HepG2 (cell line): ENCODE data around the gene INO80B. TPM values are rescaled to one million over a fixed set of nuclear protein-coding genes. Genes with fewer than 3 reads are reported as not detected.

ENCODE experiments used
- NKX3-1 ChIP-seq: sonication (generic); formaldehyde crosslinking; IDR thresholded peaks from 2 replicates; pipeline ENCODE4 v1.5.0; 2020; ENCODE audit warnings: missing genetic modification reagents
- PAF1 ChIP-seq: IDR thresholded peaks from 2 replicates; pipeline ENCODE4 v1.6.1; 2016; ENCODE audit warnings: missing genetic modification reagents, missing compliant biosample characterization
- SALL2 ChIP-seq: sonication (generic); formaldehyde crosslinking; IDR thresholded peaks from 2 replicates; pipeline ENCODE4 v1.8.1; 2023; ENCODE audit warnings: mild to moderate bottlenecking, missing genetic modification reagents, inconsistent platforms
- SP140L ChIP-seq: sonication (generic); formaldehyde crosslinking; IDR thresholded peaks from 2 replicates; pipeline ENCODE4 v1.4.0; 2020; ENCODE audit warnings: missing genetic modification reagents, borderline replicate concordance
- YEATS4 ChIP-seq: sonication (generic); formaldehyde crosslinking; IDR thresholded peaks from 2 replicates; pipeline ENCODE4 v1.4.0; 2020; ENCODE audit warnings: missing genetic modification reagents, borderline replicate concordance
- ZNF530 ChIP-seq: sonication (generic); formaldehyde crosslinking; IDR thresholded peaks from 2 replicates; pipeline ENCODE4 v1.5.0; 2020; ENCODE audit warnings: low read depth, mild to moderate bottlenecking, missing genetic modification reagents
- ZNF589 ChIP-seq: sonication (generic); formaldehyde crosslinking; conservative IDR thresholded peaks from 2 replicates; pipeline ENCODE4 v1.8.0; 2022; ENCODE audit warnings: mild to moderate bottlenecking, moderate library complexity, missing genetic modification reagents
- ZSCAN9 ChIP-seq: IDR thresholded peaks from 2 replicates; pipeline ENCODE4 v1.6.1; 2016; ENCODE audit warnings: borderline replicate concordance
- polyA plus RNA-seq, 8 experiments: library from polyadenylated mRNA; depleted of rRNA in 3 of 8; stranded (reverse) in 7 of 8; unstranded in 1 of 8; fragments of >200 nt; fragmentation: Illumina TruSeq in 4 of 8; extraction: Trizol in 4 of 8; gene quantifications; 2 replicates each; pipeline versions ENCODE4 v1.2.1 to v1.2.3, GENCODE V29; 2011 to 2016; ENCODE audit warnings: low read depth in 4 of 8, missing spikeins in 1 of 8, mixed read lengths in 1 of 8; ENCODE audit not compliant: insufficient read depth in 1 of 8
- total RNA-seq, 5 experiments: library from RNA; depleted of rRNA; stranded (reverse); fragments of >200 nt; fragmentation: Illumina TruSeq; extraction: Trizol; gene quantifications; 2 replicates each; pipeline ENCODE4 v1.2.3, GENCODE V29; 2016; ENCODE audit warnings: low read depth in 1 of 5
- TF ChIP-seq, protein P1 (sequence below): sonication (generic); formaldehyde crosslinking; IDR thresholded peaks from 2 replicates; pipeline ENCODE4 v1.5.1; 2020; ENCODE audit warnings: mild to moderate bottlenecking, missing genetic modification reagents, borderline replicate concordance
- TF ChIP-seq, protein P2 (sequence below): sonication (generic); formaldehyde crosslinking; conservative IDR thresholded peaks from 2 replicates; pipeline ENCODE4 v1.4.0; 2020; ENCODE audit warnings: mild to moderate bottlenecking, missing genetic modification reagents, moderate library complexity
- TF ChIP-seq, protein P3 (sequence below): IDR thresholded peaks from 2 replicates; pipeline ENCODE4 v1.6.1; 2016; ENCODE audit warnings: low read depth, missing genetic modification reagents, missing compliant biosample characterization
- TF ChIP-seq, protein P4 (sequence below): IDR thresholded peaks from 2 replicates; pipeline ENCODE4 v1.6.1; 2012; ENCODE audit warnings: inconsistent platforms
- TF ChIP-seq, protein P5 (sequence below): sonication (generic); formaldehyde crosslinking; IDR thresholded peaks from 2 replicates; pipeline ENCODE4 v1.4.0; 2020; ENCODE audit warnings: mild to moderate bottlenecking, missing genetic modification reagents

Gene INO80B
- total and polyA plus RNA-seq, 2 of the 13 experiments (the other 11 are each of a cell fraction or from before 2014, with no cell fraction given): 6.2 to 14.5 TPM

DNA sequence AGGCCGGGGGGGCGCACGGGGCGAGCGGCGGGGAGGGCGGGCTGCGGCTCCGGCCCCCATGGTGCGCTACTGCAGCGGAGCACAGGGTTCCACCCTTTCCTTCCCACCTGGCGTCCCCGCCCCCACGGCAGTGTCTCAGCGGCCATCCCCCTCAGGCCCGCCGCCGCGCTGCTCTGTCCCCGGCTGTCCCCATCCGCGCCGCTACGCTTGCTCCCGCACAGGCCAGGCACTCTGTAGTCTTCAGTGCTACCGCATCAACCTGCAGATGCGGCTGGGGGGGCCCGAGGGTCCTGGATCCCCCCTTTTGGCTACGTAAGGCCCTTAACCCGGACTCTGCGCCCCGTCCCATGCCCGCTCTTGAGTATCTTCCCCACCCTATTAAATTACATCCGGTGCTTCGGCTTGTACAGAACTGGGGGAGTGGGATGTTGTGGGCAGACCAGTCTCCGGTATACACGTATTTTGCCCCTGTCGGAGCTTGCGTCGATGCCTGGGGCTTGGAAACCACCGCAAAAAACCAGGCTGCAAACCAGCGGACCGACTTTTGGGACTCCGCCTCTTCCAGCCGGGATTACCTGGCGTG lies 2.8 kb downstream of the INO80B start (continued):
- TF ChIP-seq PAF1 (CRISPR knock-in tag) (0 out of 2 replicates have a peak, but pooled peaks have one; percentile 72), ZNF530 (CRISPR knock-in tag) (no peak), ZNF589 (CRISPR knock-in tag) (peak; percentile 89), SP140L (no peak), NKX3-1 (peak; percentile 66; the same call in 1 of the 2 replicates), ZSCAN9 (CRISPR knock-in tag) (peak; percentile 76), SALL2 (CRISPR knock-in tag) (peak; percentile 75), YEATS4 (CRISPR knock-in tag) (peak; percentile 82)
- TF ChIP-seq, protein P1, sequence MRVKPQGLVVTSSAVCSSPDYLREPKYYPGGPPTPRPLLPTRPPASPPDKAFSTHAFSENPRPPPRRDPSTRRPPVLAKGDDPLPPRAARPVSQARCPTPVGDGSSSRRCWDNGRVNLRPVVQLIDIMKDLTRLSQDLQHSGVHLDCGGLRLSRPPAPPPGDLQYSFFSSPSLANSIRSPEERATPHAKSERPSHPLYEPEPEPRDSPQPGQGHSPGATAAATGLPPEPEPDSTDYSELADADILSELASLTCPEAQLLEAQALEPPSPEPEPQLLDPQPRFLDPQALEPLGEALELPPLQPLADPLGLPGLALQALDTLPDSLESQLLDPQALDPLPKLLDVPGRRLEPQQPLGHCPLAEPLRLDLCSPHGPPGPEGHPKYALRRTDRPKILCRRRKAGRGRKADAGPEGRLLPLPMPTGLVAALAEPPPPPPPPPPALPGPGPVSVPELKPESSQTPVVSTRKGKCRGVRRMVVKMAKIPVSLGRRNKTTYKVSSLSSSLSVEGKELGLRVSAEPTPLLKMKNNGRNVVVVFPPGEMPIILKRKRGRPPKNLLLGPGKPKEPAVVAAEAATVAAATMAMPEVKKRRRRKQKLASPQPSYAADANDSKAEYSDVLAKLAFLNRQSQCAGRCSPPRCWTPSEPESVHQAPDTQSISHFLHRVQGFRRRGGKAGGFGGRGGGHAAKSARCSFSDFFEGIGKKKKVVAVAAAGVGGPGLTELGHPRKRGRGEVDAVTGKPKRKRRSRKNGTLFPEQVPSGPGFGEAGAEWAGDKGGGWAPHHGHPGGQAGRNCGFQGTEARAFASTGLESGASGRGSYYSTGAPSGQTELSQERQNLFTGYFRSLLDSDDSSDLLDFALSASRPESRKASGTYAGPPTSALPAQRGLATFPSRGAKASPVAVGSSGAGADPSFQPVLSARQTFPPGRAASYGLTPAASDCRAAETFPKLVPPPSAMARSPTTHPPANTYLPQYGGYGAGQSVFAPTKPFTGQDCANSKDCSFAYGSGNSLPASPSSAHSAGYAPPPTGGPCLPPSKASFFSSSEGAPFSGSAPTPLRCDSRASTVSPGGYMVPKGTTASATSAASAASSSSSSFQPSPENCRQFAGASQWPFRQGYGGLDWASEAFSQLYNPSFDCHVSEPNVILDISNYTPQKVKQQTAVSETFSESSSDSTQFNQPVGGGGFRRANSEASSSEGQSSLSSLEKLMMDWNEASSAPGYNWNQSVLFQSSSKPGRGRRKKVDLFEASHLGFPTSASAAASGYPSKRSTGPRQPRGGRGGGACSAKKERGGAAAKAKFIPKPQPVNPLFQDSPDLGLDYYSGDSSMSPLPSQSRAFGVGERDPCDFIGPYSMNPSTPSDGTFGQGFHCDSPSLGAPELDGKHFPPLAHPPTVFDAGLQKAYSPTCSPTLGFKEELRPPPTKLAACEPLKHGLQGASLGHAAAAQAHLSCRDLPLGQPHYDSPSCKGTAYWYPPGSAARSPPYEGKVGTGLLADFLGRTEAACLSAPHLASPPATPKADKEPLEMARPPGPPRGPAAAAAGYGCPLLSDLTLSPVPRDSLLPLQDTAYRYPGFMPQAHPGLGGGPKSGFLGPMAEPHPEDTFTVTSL: peak; percentile 50; the same call in 1 of the 2 replicates
- TF ChIP-seq, protein P2, sequence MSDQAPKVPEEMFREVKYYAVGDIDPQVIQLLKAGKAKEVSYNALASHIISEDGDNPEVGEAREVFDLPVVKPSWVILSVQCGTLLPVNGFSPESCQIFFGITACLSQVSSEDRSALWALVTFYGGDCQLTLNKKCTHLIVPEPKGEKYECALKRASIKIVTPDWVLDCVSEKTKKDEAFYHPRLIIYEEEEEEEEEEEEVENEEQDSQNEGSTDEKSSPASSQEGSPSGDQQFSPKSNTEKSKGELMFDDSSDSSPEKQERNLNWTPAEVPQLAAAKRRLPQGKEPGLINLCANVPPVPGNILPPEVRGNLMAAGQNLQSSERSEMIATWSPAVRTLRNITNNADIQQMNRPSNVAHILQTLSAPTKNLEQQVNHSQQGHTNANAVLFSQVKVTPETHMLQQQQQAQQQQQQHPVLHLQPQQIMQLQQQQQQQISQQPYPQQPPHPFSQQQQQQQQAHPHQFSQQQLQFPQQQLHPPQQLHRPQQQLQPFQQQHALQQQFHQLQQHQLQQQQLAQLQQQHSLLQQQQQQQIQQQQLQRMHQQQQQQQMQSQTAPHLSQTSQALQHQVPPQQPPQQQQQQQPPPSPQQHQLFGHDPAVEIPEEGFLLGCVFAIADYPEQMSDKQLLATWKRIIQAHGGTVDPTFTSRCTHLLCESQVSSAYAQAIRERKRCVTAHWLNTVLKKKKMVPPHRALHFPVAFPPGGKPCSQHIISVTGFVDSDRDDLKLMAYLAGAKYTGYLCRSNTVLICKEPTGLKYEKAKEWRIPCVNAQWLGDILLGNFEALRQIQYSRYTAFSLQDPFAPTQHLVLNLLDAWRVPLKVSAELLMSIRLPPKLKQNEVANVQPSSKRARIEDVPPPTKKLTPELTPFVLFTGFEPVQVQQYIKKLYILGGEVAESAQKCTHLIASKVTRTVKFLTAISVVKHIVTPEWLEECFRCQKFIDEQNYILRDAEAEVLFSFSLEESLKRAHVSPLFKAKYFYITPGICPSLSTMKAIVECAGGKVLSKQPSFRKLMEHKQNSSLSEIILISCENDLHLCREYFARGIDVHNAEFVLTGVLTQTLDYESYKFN (CRISPR knock-in tag): peak; percentile 56; the same call in 1 of the 2 replicates
- TF ChIP-seq, protein P3, sequence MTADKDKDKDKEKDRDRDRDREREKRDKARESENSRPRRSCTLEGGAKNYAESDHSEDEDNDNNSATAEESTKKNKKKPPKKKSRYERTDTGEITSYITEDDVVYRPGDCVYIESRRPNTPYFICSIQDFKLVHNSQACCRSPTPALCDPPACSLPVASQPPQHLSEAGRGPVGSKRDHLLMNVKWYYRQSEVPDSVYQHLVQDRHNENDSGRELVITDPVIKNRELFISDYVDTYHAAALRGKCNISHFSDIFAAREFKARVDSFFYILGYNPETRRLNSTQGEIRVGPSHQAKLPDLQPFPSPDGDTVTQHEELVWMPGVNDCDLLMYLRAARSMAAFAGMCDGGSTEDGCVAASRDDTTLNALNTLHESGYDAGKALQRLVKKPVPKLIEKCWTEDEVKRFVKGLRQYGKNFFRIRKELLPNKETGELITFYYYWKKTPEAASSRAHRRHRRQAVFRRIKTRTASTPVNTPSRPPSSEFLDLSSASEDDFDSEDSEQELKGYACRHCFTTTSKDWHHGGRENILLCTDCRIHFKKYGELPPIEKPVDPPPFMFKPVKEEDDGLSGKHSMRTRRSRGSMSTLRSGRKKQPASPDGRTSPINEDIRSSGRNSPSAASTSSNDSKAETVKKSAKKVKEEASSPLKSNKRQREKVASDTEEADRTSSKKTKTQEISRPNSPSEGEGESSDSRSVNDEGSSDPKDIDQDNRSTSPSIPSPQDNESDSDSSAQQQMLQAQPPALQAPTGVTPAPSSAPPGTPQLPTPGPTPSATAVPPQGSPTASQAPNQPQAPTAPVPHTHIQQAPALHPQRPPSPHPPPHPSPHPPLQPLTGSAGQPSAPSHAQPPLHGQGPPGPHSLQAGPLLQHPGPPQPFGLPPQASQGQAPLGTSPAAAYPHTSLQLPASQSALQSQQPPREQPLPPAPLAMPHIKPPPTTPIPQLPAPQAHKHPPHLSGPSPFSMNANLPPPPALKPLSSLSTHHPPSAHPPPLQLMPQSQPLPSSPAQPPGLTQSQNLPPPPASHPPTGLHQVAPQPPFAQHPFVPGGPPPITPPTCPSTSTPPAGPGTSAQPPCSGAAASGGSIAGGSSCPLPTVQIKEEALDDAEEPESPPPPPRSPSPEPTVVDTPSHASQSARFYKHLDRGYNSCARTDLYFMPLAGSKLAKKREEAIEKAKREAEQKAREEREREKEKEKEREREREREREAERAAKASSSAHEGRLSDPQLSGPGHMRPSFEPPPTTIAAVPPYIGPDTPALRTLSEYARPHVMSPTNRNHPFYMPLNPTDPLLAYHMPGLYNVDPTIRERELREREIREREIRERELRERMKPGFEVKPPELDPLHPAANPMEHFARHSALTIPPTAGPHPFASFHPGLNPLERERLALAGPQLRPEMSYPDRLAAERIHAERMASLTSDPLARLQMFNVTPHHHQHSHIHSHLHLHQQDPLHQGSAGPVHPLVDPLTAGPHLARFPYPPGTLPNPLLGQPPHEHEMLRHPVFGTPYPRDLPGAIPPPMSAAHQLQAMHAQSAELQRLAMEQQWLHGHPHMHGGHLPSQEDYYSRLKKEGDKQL (CRISPR knock-in tag): no peak
- TF ChIP-seq, protein P4, sequence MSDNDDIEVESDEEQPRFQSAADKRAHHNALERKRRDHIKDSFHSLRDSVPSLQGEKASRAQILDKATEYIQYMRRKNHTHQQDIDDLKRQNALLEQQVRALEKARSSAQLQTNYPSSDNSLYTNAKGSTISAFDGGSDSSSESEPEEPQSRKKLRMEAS: peak; percentile 51; the same call in 1 of the 2 replicates
- TF ChIP-seq, protein P5, sequence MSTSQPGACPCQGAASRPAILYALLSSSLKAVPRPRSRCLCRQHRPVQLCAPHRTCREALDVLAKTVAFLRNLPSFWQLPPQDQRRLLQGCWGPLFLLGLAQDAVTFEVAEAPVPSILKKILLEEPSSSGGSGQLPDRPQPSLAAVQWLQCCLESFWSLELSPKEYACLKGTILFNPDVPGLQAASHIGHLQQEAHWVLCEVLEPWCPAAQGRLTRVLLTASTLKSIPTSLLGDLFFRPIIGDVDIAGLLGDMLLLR: peak; percentile 60
